Gastroesophageal sphincter (tissue), 3 donors: ENCODE results near the gene ACSS3.

Experiments used
- EP300 ChIP-seq: sonication (generic); formaldehyde crosslinking; IDR thresholded peaks from one replicate; pipeline ENCODE4 v1.6.1; 2017; ENCODE audit warnings: antibody characterized with exemption, mild to moderate bottlenecking
- POLR2A ChIP-seq, 2 donors: fragments of 450-650 bp; IDR thresholded peaks; one replicate each; pipeline ENCODE4 v1.6.1; 2017; ENCODE audit warnings: antibody characterized with exemption in 2 of 2, mild to moderate bottlenecking in 2 of 2, moderate library complexity in 1 of 2
- POLR2AphosphoS5 ChIP-seq: sonication (generic); formaldehyde crosslinking; IDR thresholded peaks from one replicate; pipeline ENCODE4 v1.6.1; 2017; ENCODE audit warnings: antibody characterized with exemption
- TF ChIP-seq, protein P1 (sequence below), 4 experiments: fragments of 200-600 bp in 2 of 4; fragments of 450-650 bp in 2 of 4; sonication (generic) in 1 of 4; IDR thresholded peaks; one replicate each; pipeline ENCODE4 v1.5.1; 2017 to 2019; ENCODE audit warnings: antibody characterized with exemption in 4 of 4, mild to moderate bottlenecking in 2 of 4, moderate library complexity in 2 of 4

DNA sequence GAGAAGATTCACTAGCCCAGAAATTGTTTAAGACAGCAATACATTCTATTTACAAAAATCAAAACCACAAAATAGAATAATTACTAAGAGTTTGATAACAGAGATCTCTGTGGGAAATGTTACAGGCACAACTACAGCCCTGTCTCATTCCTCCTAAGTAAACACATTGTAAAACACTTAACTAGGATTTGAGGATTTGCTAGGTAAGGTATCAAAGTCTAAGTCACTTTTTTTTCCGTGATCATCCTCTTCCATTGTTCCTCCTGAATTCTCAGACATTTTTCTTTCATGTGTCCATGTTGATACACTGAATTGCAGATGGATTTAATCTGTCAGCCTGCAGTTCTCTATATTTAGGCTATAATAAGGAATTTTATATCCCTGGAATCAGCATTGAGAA lies 127.5 kb downstream of the ACSS3 start:
- TF ChIP-seq POLR2A (IDR thresholded peaks at IDR 0.05) (no peak), POLR2AphosphoS5 (no peak), EP300 (no peak)
- TF ChIP-seq, protein P1, sequence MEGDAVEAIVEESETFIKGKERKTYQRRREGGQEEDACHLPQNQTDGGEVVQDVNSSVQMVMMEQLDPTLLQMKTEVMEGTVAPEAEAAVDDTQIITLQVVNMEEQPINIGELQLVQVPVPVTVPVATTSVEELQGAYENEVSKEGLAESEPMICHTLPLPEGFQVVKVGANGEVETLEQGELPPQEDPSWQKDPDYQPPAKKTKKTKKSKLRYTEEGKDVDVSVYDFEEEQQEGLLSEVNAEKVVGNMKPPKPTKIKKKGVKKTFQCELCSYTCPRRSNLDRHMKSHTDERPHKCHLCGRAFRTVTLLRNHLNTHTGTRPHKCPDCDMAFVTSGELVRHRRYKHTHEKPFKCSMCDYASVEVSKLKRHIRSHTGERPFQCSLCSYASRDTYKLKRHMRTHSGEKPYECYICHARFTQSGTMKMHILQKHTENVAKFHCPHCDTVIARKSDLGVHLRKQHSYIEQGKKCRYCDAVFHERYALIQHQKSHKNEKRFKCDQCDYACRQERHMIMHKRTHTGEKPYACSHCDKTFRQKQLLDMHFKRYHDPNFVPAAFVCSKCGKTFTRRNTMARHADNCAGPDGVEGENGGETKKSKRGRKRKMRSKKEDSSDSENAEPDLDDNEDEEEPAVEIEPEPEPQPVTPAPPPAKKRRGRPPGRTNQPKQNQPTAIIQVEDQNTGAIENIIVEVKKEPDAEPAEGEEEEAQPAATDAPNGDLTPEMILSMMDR (IDR thresholded peaks at IDR 0.05) = no peak
